Stimulated activated CD8-positive, alpha-beta memory T cell treated with anti-CD3 and anti-CD28 coated beads, Interleukin-4, amount 100 ng/mL, for 48 hours (primary cell): Measurements from ENCODE around the gene FAP.

Experiments
- DNase-seq: peaks from one replicate; pipeline ENCODE4 v3.0.0-alpha.2; 2020

FAP gene

GRCh38 chr2:162242586-162243280, 512 bp downstream of the FAP start:
- no peak for DNase-seq

- DNase-seq = no peak
These were observed 1.7 kb downstream of the FAP start for GRCh38 chr2:162241571-162241970.

GRCh38 chr2:162234620-162235462, 8.4 kb downstream of the FAP start:
- no peak for DNase-seq

GRCh38 chr2:162233197-162233596, 10.0 kb downstream of the FAP start:
- no peak for DNase-seq

- no peak for DNase-seq
These were observed 10.6 kb downstream of the FAP start for GRCh38 chr2:162232671-162233070.

GRCh38 chr2:162232027-162232426, 11.2 kb downstream of the FAP start:
- no peak for DNase-seq

GRCh38 chr2:162230761-162231160, 12.5 kb downstream of the FAP start:
- DNase-seq = no peak

GRCh38 chr2:162226836-162227235, 16.4 kb downstream of the FAP start:
- DNase-seq = no peak

- DNase-seq = peak; percentile 82
These were observed 22.2 kb downstream of the FAP start for GRCh38 chr2:162221064-162221463.

- no peak for DNase-seq
These were observed 22.9 kb downstream of the FAP start for GRCh38 chr2:162220368-162220767.

GRCh38 chr2:162219426-162219825, 23.8 kb downstream of the FAP start:
- DNase-seq = no peak

GRCh38 chr2:162217598-162217997, 25.6 kb downstream of the FAP start:
- DNase-seq = no peak

GRCh38 chr2:162215162-162215561, 28.1 kb downstream of the FAP start:
- no peak for DNase-seq

- DNase-seq = no peak
These were observed 30.9 kb downstream of the FAP start for GRCh38 chr2:162212366-162212765.

GRCh38 chr2:162211732-162212131, 31.5 kb downstream of the FAP start:
- no peak for DNase-seq

GRCh38 chr2:162210385-162210784, 32.9 kb downstream of the FAP start:
- DNase-seq = no peak

- no peak for DNase-seq
These were observed 41.0 kb downstream of the FAP start for GRCh38 chr2:162202203-162202602.

- DNase-seq = no peak
These were observed 42.6 kb downstream of the FAP start for GRCh38 chr2:162200636-162201035.

- DNase-seq = no peak
These were observed 43.3 kb downstream of the FAP start for GRCh38 chr2:162199913-162200312.

GRCh38 chr2:162198239-162198638, 45.0 kb downstream of the FAP start:
- DNase-seq = no peak

- DNase-seq = no peak
These were observed 46.0 kb downstream of the FAP start for GRCh38 chr2:162197069-162197825.

GRCh38 chr2:162196638-162197037, 46.6 kb downstream of the FAP start:
- no peak for DNase-seq

- DNase-seq = no peak
These were observed 54.8 kb downstream of the FAP start for GRCh38 chr2:162188451-162188850.
